ENCODE measurements around the gene BRIX1.
"Not testable (repeated sequence)": the region's sequence is repeated elsewhere in the genome, so short reads cannot be mapped to it uniquely, and the experiment has no call there.

The BRIX1 gene

DNA sequence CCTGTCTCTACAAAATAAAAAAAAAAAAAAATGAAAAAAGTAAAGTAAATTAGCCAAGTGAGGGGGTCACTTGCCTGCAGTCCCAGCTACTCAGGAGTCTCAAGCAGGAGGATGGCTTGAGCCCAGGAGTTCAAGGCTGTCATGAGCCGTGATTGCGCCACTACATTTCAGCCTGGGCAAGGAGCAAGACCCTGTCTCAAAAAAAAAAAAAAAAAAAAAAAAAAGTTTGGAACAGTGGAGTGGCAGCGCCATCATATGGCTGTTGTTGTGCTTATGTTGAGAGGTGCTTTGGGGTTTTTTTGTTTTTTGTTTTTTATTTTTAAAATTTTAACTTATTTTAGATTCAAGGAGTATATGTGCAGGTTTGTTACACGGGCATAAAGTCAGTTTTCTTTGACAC is 3.6 kb downstream of the BRIX1 start:
- H3K9me3 ChIP-seq (ENCODE audit: insufficient read depth, low read length): no peaks in the 10 kb centered on the region
- no peak overlapping the region for H2AFZ ChIP-seq (ENCODE audit: low read depth, low read length, severe bottlenecking)
- peaks cover 74% of the 10 kb centered on the region for H3K79me2 ChIP-seq (ENCODE audit: insufficient read depth, low read length)
- H3K9ac ChIP-seq (ENCODE audit: low read length): no peak overlapping the region
- H4K20me1 ChIP-seq (ENCODE audit: low read depth, low read length): peaks cover 35% of the 10 kb centered on the region
- no peak overlapping the region for H3K4me2 ChIP-seq (ENCODE audit: low read depth, low read length, poor library complexity, severe bottlenecking)
- peaks cover 59% of the 10 kb centered on the region for H3K36me3 ChIP-seq (ENCODE audit: low read length)
- H3K27ac ChIP-seq (ENCODE audit: low read depth, low read length): no peak overlapping the region
- peaks cover 50% of the 10 kb centered on the region for H3F3A ChIP-seq (ENCODE audit: insufficient read depth)
- no peak overlapping the region for H3K4me3 ChIP-seq (ENCODE audit: insufficient read depth, low read length, poor library complexity, severe bottlenecking)
- no peaks in the 10 kb centered on the region for H3K9me2 ChIP-seq (replicated peaks; ENCODE audit: insufficient read depth, low read length)
- TF ChIP-seq, protein P1, sequence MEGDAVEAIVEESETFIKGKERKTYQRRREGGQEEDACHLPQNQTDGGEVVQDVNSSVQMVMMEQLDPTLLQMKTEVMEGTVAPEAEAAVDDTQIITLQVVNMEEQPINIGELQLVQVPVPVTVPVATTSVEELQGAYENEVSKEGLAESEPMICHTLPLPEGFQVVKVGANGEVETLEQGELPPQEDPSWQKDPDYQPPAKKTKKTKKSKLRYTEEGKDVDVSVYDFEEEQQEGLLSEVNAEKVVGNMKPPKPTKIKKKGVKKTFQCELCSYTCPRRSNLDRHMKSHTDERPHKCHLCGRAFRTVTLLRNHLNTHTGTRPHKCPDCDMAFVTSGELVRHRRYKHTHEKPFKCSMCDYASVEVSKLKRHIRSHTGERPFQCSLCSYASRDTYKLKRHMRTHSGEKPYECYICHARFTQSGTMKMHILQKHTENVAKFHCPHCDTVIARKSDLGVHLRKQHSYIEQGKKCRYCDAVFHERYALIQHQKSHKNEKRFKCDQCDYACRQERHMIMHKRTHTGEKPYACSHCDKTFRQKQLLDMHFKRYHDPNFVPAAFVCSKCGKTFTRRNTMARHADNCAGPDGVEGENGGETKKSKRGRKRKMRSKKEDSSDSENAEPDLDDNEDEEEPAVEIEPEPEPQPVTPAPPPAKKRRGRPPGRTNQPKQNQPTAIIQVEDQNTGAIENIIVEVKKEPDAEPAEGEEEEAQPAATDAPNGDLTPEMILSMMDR (IDR thresholded peaks at IDR 0.05; ENCODE audit: insufficient read depth, low read length, poor library complexity, severe bottlenecking): no peak
- TF ChIP-seq EZH2phosphoT487 (conservative IDR thresholded peaks at IDR 0.05; ENCODE audit: low read length): no peak
- H3K27me3 ChIP-seq (ENCODE audit: low read length): no peaks in the 10 kb centered on the region

GRCh38 chr5:34923256-34923655 is 7.7 kb downstream of the BRIX1 start:
- H3K79me2 ChIP-seq (ENCODE audit: insufficient read depth, low read length): peaks cover 36% of the 10 kb centered on the region

GRCh38 chr5:34923694-34924461 is 8.4 kb downstream of the BRIX1 start:
- H3K27ac ChIP-seq (ENCODE audit: low read depth, low read length): no peak overlapping the region
- H2AFZ ChIP-seq (ENCODE audit: low read depth, low read length, severe bottlenecking): no peak overlapping the region
- TF ChIP-seq, protein P1 (IDR thresholded peaks at IDR 0.05; ENCODE audit: insufficient read depth, low read length, poor library complexity, severe bottlenecking): no peak
- TF ChIP-seq EZH2phosphoT487 (conservative IDR thresholded peaks at IDR 0.05; ENCODE audit: low read length): no peak
- H3K27me3 ChIP-seq (ENCODE audit: low read length): no peaks in the 10 kb centered on the region
- H4K20me1 ChIP-seq (ENCODE audit: low read depth, low read length): peaks cover 29% of the 10 kb centered on the region
- H3K9me2 ChIP-seq (replicated peaks; ENCODE audit: insufficient read depth, low read length): no peaks in the 10 kb centered on the region
- peaks cover 88% of the 10 kb centered on the region for H3F3A ChIP-seq (ENCODE audit: insufficient read depth)
- peaks cover 30% of the 10 kb centered on the region for H3K79me2 ChIP-seq (ENCODE audit: insufficient read depth, low read length)
- no peak overlapping the region for H3K4me3 ChIP-seq (ENCODE audit: insufficient read depth, low read length, poor library complexity, severe bottlenecking)
- H3K9ac ChIP-seq (ENCODE audit: low read length): no peak overlapping the region
- H3K9me3 ChIP-seq (ENCODE audit: insufficient read depth, low read length): no peaks in the 10 kb centered on the region
- peaks cover 74% of the 10 kb centered on the region for H3K36me3 ChIP-seq (ENCODE audit: low read length)
- H3K4me2 ChIP-seq (ENCODE audit: low read depth, low read length, poor library complexity, severe bottlenecking): no peak overlapping the region

More at GRCh38 chr5:34923256-34923655, 7.7 kb downstream of the BRIX1 start:
- H3K4me2 ChIP-seq (ENCODE audit: low read depth, low read length, poor library complexity, severe bottlenecking); H3K27ac ChIP-seq (ENCODE audit: low read depth, low read length); H3K4me3 ChIP-seq (ENCODE audit: insufficient read depth, low read length, poor library complexity, severe bottlenecking); H2AFZ ChIP-seq (ENCODE audit: low read depth, low read length, severe bottlenecking); H3K27me3 ChIP-seq (ENCODE audit: low read length); H3K9me3 ChIP-seq (ENCODE audit: insufficient read depth, low read length); H3K9me2 ChIP-seq (replicated peaks; ENCODE audit: insufficient read depth, low read length); H3K9ac ChIP-seq (ENCODE audit: low read length): not testable (repeated sequence)
- Histone ChIP-seq H3K36me3 (ENCODE audit: low read length) (peaks cover 80% of the 10 kb centered on the region), H3F3A (ENCODE audit: insufficient read depth) (peaks cover 86% of the 10 kb centered on the region), H4K20me1 (ENCODE audit: low read depth, low read length) (peaks cover 32% of the 10 kb centered on the region)

DNA sequence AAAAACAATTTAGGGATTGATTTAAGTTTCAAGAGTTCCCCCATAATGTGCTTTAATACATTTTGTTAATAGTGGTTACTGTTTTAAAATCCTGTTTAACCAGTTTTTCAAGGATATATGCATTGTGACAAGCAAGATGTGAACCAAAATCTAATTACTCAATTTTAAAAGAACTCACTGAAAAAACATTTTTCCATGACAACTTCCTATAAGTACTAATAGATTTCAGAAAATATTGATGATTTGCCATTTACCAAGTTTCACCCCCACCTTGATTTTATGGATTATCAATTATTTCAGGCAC is 8.9 kb downstream of the BRIX1 start:
- Histone ChIP-seq H3F3A (ENCODE audit: insufficient read depth) (peaks cover 89% of the 10 kb centered on the region), H3K9ac (ENCODE audit: low read length) (no peak overlapping the region), H4K20me1 (ENCODE audit: low read depth, low read length) (peaks cover 26% of the 10 kb centered on the region), H3K27ac (ENCODE audit: low read depth, low read length) (no peak overlapping the region), H3K27me3 (ENCODE audit: low read length) (no peaks in the 10 kb centered on the region), H3K4me2 (ENCODE audit: low read depth, low read length, poor library complexity, severe bottlenecking) (no peak overlapping the region), H3K9me3 (ENCODE audit: insufficient read depth, low read length) (no peaks in the 10 kb centered on the region), H3K36me3 (ENCODE audit: low read length) (peaks cover 70% of the 10 kb centered on the region), H3K9me2 (replicated peaks; ENCODE audit: insufficient read depth, low read length) (no peaks in the 10 kb centered on the region), H2AFZ (ENCODE audit: low read depth, low read length, severe bottlenecking) (no peak overlapping the region), H3K4me3 (ENCODE audit: insufficient read depth, low read length, poor library complexity, severe bottlenecking) (no peak overlapping the region), H3K79me2 (ENCODE audit: insufficient read depth, low read length) (peaks cover 24% of the 10 kb centered on the region)
- TF ChIP-seq, protein P1 (IDR thresholded peaks at IDR 0.05; ENCODE audit: insufficient read depth, low read length, poor library complexity, severe bottlenecking): no peak
- no peak for TF ChIP-seq EZH2phosphoT487 (conservative IDR thresholded peaks at IDR 0.05; ENCODE audit: low read length)

Data from SU-DHL-6 (cell line).